Stimulated activated CD8-positive, alpha-beta memory T cell treated with anti-CD3 and anti-CD28 coated beads, Interleukin-7, amount 100 ng/mL, for 48 hours (primary cell): ENCODE results near the gene FAM107B.
"Not testable (repeated sequence)": the region's sequence is repeated elsewhere in the genome, so short reads cannot be mapped to it uniquely, and the experiment has no call there.

Source experiments
- DNase-seq, 2 donors: peaks; one replicate each; pipeline ENCODE4 v3.0.0-alpha.2; 2020; ENCODE audit warnings: low read depth in 1 of 2; ENCODE audit errors: extremely low read depth in 1 of 2

The FAM107B gene

DNA sequence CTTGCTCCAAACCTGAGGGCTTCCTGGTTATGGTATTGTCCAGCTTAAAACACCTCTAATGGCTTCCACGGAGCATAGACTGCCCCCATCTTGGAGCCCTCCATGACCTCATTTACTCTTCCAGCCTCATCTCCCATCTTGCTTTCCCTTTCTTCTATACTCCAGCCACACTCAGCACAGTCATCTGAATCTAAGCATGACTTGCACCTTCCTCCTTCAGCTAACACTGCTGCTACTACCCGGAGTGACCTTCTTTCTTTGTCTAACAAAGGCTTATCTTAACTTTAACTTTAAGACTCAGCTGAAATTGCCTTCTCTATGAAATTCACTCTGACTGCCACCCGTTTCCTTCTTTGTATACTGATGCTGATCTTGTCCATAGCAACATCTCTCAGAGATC, 135.1 kb downstream of the FAM107B start:
- DNase-seq, result no peak

- no peak for DNase-seq
Measured at GRCh38 chr10:14635043-14635710, 139.5 kb downstream of the FAM107B start.

DNA sequence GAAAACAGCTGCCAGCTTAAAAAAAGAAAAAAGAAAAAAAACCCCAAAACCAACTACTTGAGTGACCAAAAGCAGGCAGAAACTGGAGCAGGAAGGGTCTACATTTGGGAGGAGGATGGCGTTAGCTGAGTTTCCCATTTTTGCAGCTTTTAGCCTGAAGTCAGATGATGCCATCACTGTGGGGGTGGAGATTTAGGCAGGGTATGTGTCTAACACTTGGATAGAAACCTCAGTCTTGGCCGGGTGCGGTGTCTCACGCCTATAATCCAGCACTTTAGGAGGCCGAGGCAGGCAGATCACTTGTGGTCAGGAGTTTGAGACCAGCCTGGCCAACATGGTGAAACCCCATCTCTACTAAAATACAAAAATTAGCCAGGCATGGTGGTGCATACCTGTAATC, 140.1 kb downstream of the FAM107B start:
- DNase-seq, result not testable (repeated sequence)

GRCh38 chr10:14625765-14626525, 148.8 kb downstream of the FAM107B start:
- no peak for DNase-seq

DNA sequence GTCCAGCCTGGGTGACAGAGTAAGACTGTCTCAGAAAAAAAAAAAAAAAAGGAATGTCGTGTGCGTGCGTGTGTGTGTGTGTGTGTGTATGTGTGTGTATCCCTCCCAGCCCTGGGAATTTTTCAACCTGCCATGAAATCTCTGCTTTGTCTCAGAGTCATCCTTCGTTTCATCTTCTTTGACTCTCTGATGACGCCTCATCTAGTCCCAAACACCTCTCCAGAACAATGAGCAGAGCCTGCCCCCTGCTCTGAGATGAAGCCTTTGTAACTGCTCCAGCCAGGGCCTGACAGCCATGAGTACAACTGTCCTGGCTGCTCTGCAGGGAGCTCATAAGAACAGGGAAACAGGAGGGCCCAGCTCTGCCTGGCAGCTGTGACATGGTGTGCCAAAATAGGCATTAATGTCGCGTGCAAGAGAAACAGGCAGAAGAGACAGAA, 149.5 kb downstream of the FAM107B start:
- DNase-seq, result no peak

- no peak for DNase-seq
Measured at GRCh38 chr10:14624600-14624999, 150.1 kb downstream of the FAM107B start.

- DNase-seq, result no peak
Measured at GRCh38 chr10:14623931-14624330, 150.8 kb downstream of the FAM107B start.

DNA sequence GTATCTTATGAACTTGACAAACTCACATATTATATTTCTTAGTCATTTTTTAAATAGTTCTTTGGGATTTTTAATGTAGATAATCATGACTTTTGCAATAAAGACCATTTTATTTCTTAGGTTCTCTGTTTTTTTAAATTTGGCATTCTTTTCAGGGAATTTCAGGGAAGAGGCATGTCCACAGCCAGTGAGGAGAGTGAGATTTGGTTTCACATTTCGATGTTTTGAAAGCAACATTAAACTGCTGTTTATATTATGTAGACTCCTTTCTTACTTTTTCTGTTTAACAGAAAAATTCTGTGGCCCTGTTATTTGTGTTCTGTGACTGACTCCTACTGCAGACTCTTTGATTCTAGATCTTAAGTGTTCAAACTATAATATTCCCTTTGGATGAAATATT, 153.7 kb downstream of the FAM107B start:
- no peak for DNase-seq

DNA sequence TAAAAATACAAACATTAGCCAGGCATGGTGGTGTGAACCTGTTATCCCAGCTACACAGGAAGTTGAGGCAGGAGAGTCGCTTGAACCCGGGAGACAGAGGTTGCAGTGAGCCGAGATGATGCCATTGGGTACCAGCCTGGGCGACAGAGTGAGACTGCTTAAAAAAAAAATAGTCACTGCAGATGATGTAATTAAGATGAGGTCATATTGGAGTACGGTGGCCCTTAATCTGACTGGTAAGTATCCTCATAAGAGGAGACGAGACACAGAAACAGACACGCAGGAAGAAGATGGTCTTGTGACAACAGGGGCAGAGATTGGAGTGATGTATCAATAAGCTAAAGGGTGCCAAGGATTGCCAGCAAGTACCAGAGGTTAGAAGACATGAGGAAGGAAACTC, 156.0 kb downstream of the FAM107B start:
- DNase-seq, result no peak

- no peak for DNase-seq
Measured at GRCh38 chr10:14617852-14618251, 156.8 kb downstream of the FAM107B start.

GRCh38 chr10:14616955-14617730, 157.6 kb downstream of the FAM107B start:
- no peak for DNase-seq

GRCh38 chr10:14616465-14616864, 158.2 kb downstream of the FAM107B start:
- no peak for DNase-seq

DNA sequence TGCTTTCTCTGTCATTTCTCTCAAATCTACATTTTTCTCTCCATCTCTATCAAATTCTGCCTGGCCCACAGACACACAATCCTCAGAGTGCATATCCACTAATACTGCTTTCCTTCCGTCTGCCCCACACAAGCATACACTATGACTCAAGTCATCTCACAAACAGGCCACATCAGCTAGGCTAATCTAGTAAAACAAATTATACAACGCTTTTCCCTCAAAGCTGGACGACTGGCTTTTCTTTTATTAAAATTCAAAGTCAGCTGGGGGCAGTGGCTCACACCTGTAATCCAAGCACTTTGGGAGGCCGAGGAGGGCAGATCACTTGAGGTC, 161.1 kb downstream of the FAM107B start:
- no peak for DNase-seq

DNA sequence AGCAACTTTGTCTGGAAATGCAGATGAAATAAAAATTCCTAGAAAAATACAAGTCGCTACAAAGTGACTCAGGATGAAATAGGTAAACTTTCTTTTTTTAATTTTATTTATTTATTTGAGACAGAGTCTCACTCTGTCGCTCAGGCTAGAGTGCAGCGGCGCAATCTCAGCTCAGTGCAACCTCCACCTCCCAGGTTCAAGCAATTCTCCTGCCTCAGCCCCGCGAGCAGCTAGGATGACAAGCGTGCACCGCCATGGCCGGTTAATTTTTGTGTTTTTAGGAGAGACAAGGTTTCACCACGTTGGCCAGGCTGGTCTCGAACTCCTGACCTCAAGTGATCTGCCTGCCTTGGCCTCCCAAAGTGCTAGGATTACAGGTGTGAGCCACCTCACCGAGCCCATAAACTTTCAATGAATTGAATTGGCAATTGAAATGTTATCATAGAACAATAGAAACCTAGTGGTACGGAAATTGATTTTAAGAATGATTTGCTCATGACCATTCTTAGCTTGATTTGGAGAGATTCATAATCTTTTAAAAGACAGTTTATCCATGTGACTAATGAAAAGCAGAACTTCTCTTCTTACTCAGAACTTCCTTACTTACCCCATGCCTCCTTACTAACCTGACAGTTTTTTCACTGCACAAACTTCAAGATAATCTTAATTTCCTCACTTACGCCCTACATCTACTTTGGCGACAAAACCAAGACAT, 161.7 kb downstream of the FAM107B start:
- DNase-seq, result no peak

- no peak for DNase-seq
Measured at GRCh38 chr10:14611968-14612693, 162.6 kb downstream of the FAM107B start.

DNA sequence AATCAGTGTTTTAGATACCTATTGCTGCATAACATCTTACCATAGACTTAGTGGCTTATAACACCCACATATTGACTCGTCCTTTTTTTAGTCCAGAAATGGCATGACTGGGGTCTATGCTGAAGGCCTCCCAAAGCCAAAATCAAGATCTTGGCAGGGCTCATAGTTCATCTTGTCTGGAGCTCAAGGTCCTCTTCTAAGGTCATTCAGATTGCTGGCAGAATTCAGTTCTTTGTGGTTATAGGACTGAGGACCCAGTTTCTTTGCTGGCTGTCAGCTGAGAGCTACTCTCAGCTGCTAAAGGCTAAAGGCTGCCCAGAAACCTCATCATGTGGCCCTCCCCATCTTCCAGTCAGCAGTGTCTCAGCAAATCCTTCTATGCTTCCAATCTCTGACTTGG, 165.5 kb downstream of the FAM107B start:
- no peak for DNase-seq

DNA sequence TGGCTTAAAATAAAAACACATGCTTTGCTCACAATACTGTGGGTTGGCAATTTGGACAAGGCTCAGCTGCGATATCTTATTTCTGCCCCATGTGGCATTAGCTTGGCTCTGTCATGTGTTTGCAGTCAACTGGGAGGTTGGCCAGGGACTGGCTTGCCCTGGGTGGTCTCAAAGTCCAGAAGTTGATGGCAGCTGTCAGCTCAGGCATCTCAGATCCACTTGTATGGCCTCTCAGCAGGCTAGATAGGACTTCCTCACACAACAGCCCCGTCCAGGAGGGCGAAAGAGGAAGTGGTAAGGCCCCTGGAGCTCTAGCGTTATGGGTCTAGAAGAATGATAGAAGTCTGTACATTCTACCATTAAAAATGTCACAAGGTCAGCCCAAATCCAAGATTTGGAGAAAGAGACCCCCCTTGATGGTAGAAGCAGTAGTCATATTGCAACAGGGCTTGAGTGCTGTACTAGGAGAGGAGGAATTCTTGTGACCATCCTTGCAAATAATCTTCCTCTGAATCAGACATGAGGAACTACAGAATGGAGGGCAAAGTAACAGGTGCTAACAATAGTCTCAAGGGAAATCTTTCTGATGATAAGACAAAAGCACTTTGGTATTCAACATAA, 166.2 kb downstream of the FAM107B start:
- DNase-seq, result no peak

- DNase-seq, result no peak
Measured at GRCh38 chr10:14606633-14607032, 168.1 kb downstream of the FAM107B start.

GRCh38 chr10:14605231-14605925, 169.3 kb downstream of the FAM107B start:
- no peak for DNase-seq
